Left lung (tissue), 10 donors: ENCODE data around the gene TMEM141. TPM values are rescaled to one million over a fixed set of nuclear protein-coding genes. Genes with fewer than 3 reads are reported as not detected.

Source experiments
- ATAC-seq: fragments of 200-7000 bp; cut with Tn5 transposase; one replicate; pipeline ENCODE4 v1.9.1; 2020; ENCODE audit warnings: moderate library complexity
- DNase-seq, 4 donors: peaks; one replicate each; pipeline ENCODE4 v3.0.0-alpha.2; 2013 to 2020
- H3K27ac ChIP-seq, 2 donors: fragments of 200-600 bp; sonication (generic) in 1 of 2; one replicate each; pipeline versions ENCODE4 v1.5.0 to v1.8.0; 2020 to 2021
- H3K27me3 ChIP-seq, 2 donors: fragments of 200-600 bp; sonication (generic) in 1 of 2; one replicate each; pipeline versions ENCODE4 v1.5.0 to v1.8.0; 2020 to 2021
- H3K36me3 ChIP-seq, 2 donors: fragments of 200-600 bp; sonication (generic) in 1 of 2; one replicate each; pipeline versions ENCODE4 v1.5.0 to v1.8.0; 2020 to 2021
- H3K4me1 ChIP-seq, 2 donors: fragments of 200-600 bp; one replicate each; pipeline ENCODE4 v1.8.0; 2021
- H3K4me3 ChIP-seq, 2 donors: fragments of 200-600 bp; sonication (generic) in 1 of 2; one replicate each; pipeline versions ENCODE4 v1.5.0 to v1.8.0; 2020 to 2021; ENCODE audit warnings: mild to moderate bottlenecking in 1 of 2
- H3K9me3 ChIP-seq, 2 donors: fragments of 200-600 bp; sonication (generic) in 1 of 2; one replicate each; pipeline versions ENCODE4 v1.5.0 to v1.8.0; 2020 to 2021
- intact Hi-C, 2 donors: fragments of 100-400 bp; cut with DNase I; formaldehyde crosslinking; loops; one replicate each; pipeline versions ENCODE4 v1.11.2 to v1.14.2; 2022
- polyA plus RNA-seq, 6 donors: library from polyadenylated mRNA; unstranded; fragments of 120-200 nt; gene quantifications; one replicate each; pipeline ENCODE4 v1.2.1, GENCODE V29; 2013; ENCODE audit not compliant: insufficient read length in 6 of 6
- total RNA-seq, 2 donors: library from RNA; stranded (reverse); fragmentation: NEBNext Ultra II Directional; extraction: Animal tissue kit (Norgen Biotek cat#: 25700); gene quantifications; one replicate each; pipeline ENCODE4 v1.2.1, GENCODE V29; 2021
- TF ChIP-seq, protein P1 (sequence below), 2 donors: fragments of 200-600 bp; sonication (generic) in 1 of 2; IDR thresholded peaks; one replicate each; pipeline versions ENCODE4 v1.5.0 to v1.8.0; 2021; ENCODE audit warnings: antibody characterized with exemption in 2 of 2
- donor health status: DM: no; HTN: yes; CAD: no.
- donor health status: DM: no; HTN: no; CAD: no.

The TMEM141 gene
- total and polyA plus RNA-seq, 8 donors: 49.3 to 76.6 (median 54.5) TPM

DNA sequence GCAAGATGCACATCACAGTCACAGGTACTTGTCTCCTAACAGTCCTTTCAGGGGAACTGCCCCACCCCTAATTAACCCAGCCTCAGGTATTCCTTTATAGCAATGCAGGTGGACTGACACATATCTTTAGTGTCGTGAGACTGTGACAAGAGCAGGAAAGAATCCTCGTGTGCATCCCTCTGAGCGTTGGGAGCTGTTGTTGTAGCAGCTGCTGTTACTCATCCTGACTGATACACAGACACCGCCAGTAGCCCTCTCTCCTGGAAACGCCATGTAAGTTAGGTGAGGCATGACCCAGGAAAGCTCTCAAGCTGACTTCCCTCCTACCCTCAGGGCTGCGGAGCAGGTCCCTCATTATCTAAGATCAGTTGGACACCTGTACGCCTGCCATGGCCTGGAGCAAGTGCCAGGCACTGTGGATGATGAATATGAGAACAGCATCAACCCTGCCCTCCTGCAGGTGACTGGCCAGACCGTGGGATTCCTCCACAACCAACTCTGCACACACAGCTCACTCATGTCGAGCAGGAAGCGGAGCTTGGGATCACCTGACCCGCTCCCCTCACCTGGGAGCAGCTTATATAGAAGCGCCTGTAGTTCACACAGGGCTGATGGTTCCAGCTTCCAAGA is 16.6 kb upstream of the TMEM141 start:
- ATAC-seq (no peak), DNase-seq (peak in 1 of 4 donors; percentile 24)
- H3K27ac ChIP-seq: no peak overlapping the region
- TF ChIP-seq, protein P1, sequence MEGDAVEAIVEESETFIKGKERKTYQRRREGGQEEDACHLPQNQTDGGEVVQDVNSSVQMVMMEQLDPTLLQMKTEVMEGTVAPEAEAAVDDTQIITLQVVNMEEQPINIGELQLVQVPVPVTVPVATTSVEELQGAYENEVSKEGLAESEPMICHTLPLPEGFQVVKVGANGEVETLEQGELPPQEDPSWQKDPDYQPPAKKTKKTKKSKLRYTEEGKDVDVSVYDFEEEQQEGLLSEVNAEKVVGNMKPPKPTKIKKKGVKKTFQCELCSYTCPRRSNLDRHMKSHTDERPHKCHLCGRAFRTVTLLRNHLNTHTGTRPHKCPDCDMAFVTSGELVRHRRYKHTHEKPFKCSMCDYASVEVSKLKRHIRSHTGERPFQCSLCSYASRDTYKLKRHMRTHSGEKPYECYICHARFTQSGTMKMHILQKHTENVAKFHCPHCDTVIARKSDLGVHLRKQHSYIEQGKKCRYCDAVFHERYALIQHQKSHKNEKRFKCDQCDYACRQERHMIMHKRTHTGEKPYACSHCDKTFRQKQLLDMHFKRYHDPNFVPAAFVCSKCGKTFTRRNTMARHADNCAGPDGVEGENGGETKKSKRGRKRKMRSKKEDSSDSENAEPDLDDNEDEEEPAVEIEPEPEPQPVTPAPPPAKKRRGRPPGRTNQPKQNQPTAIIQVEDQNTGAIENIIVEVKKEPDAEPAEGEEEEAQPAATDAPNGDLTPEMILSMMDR (IDR thresholded peaks at IDR 0.05): no peak
- no peak overlapping the region for H3K4me3 ChIP-seq
- H3K36me3 ChIP-seq: no peaks in the 10 kb centered on the region
- intact Hi-C loops: no loop called here
- H3K27me3 ChIP-seq: no peaks in the 10 kb centered on the region
- peaks cover 0 to 11% of the 10 kb centered on the region in 2 donors for H3K9me3 ChIP-seq
- H3K4me1 ChIP-seq: no peaks in the 10 kb centered on the region

DNA sequence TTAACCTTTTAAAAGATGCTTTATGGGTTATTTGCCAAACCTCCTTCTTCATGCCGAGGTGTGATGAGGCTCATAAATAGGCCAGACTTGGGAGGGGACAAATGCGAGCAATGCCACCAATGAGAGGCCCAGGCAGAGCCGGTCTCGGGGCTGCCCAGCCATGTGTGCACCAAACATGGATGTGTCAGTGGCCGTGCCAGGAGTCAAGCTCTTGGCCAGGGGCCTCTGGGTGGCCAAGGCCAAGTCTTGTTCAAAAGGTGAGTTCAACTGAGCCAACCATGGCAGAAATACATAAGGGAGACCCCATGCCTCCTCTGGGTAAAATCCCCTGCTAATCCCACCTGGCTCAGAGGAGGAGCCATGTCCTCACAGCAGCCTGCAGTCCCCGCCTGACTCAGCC is 16.0 kb upstream of the TMEM141 start:
- H3K27ac ChIP-seq: no peak overlapping the region
- ATAC-seq (no peak), DNase-seq (peak in 1 of 4 donors; percentile 55)
- no peak overlapping the region for H3K4me3 ChIP-seq
- intact Hi-C loops: no loop called here
- TF ChIP-seq, protein P1 (IDR thresholded peaks at IDR 0.05): no peak
- no peaks in the 10 kb centered on the region for H3K36me3 ChIP-seq
- no peaks in the 10 kb centered on the region for H3K4me1 ChIP-seq
- no peaks in the 10 kb centered on the region for H3K27me3 ChIP-seq
- H3K9me3 ChIP-seq: peaks cover 0 to 11% of the 10 kb centered on the region in 2 donors

DNA sequence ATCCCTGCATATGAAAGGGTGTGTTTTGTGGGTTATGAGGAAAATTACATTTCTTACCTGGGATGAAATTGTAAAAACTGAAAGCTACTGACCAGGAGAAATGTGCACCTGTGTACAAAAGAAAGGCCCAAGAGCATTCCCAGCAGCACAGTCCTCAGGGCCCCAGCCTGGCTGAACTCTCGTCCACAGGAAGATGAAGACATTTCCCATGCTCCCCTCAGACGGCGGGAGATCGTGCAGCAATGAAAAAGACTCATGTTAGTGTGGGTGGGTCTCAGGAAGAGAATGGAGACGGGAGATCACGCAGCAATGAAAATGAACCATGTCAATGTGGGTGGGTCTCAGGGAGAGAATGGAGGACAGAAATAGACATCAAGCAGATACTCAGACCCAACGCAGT is 14.2 kb upstream of the TMEM141 start:
- TF ChIP-seq, protein P1 (IDR thresholded peaks at IDR 0.05): no peak
- Histone ChIP-seq H3K9me3 (peaks cover 0 to 11% of the 10 kb centered on the region in 2 donors), H3K27ac (no peak overlapping the region), H3K4me3 (no peak overlapping the region), H3K4me1 (no peaks in the 10 kb centered on the region), H3K27me3 (no peaks in the 10 kb centered on the region), H3K36me3 (no peaks in the 10 kb centered on the region)
- intact Hi-C loops: no loop called here
- no peak for ATAC-seq
- no peak for DNase-seq

DNA sequence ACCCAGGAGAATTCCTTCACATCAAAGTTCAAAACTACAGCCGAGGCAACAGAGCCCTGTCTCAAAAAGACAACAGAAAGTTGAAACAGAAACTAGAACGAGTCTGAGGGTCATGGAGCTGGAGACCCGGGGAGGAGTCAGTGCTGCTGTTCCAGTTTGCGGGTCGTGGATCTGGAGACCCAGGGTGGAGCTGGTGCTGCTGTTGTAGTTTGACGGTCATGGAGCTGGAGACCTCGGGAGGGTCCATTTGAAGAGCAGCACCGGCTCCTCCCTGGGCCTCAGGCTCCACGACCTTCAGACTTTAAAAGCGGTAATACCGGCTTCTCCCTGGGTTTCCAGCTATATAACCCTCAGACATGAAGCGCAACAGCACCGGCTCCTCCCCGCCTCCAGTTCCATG is 13.8 kb upstream of the TMEM141 start:
- intact Hi-C loops: no loop called here
- TF ChIP-seq, protein P1 (IDR thresholded peaks at IDR 0.05): no peak
- Histone ChIP-seq H3K4me1 (no peaks in the 10 kb centered on the region), H3K27ac (no peak overlapping the region), H3K36me3 (no peaks in the 10 kb centered on the region), H3K9me3 (peaks cover 0 to 11% of the 10 kb centered on the region in 2 donors), H3K4me3 (no peak overlapping the region), H3K27me3 (no peaks in the 10 kb centered on the region)
- DNase-seq: peak in 1 of 4 donors; percentile 24
- no peak for ATAC-seq

DNA sequence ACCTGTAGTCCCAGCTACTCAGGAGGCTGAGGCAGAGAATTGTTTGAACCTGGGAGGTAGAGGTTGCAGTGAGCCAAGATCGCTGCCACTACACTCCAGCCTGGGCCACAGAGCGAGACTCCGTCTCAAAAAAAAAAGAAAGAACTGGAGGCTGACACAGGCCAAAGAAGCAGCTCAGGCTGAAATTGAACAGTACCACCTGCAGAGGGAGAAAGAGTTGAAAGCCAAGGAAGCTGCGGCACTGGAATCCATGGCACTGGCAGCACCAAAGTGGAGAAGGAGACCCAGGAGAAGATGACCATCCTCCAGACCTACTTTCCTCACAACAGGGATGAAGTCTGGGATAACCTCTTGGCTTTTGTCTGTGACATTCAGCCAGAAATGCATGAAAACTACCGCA is 11.3 kb upstream of the TMEM141 start:
- Histone ChIP-seq H3K36me3 (no peaks in the 10 kb centered on the region), H3K4me3 (no peak overlapping the region), H3K27ac (no peak overlapping the region), H3K9me3 (no peaks in the 10 kb centered on the region), H3K4me1 (no peaks in the 10 kb centered on the region), H3K27me3 (no peaks in the 10 kb centered on the region)
- intact Hi-C loops: loop anchor here in 1 of 2 donors (10.0 kb wide), 1 partner anchor 285 kb away; no protein-coding TSS in a partner anchor
- peak in 1 of 4 donors; percentile 7 for DNase-seq
- TF ChIP-seq, protein P1 (IDR thresholded peaks at IDR 0.05): no peak
- ATAC-seq: no peak
